DOHH2 (cell line): ENCODE results near the gene RASSF4.

Experiments used
- EZH2phosphoT487 ChIP-seq: fragments of 200-600 bp; sonication (generic); IDR thresholded peaks from 2 replicates; pipeline ENCODE4 v1.6.1; 2017; ENCODE audit warnings: borderline replicate concordance, mild to moderate bottlenecking, antibody characterized with exemption, low read length, moderate library complexity, mixed read lengths
- TF ChIP-seq, protein P1 (sequence below): fragments of 200-600 bp; sonication (generic); IDR thresholded peaks from one replicate; pipeline ENCODE4 v1.5.1; 2014; ENCODE audit warnings: antibody characterized with exemption, mild to moderate bottlenecking, low read depth, low read length; ENCODE audit not compliant: poor library complexity, severe bottlenecking

DNA sequence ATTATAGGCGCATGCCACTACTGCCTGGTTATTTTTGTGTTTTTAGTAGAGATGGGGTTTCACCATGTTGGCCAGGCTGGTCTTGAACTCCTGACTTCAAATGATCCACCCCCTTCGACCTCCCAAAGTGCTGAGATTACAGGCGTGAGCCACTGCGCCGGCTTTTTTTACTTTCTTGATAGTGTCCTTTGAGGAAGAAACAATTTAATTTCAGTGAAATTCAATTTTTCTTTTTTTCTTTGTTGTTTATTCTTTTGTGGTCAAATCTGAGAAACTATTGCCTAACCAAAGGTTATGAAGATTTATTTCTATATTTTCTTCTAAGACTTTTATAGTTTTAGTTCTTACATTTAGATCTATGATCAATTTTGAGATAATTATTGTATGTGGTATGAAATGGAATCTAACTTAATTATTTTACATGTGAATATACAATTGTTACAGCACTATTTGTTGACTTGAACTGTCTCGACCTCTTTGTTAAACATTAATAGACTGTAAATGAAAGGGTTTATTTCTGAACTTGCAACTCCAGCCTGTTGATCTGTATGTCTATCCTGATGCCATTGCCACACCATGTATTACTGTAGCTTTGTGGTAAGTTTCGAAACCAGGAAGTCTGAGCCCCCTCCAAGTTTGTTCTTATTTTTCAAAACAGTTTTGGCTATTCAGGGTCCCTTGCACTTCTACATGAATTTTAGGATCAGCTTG is 19.8 kb upstream of the RASSF4 start:
- TF ChIP-seq, protein P1, sequence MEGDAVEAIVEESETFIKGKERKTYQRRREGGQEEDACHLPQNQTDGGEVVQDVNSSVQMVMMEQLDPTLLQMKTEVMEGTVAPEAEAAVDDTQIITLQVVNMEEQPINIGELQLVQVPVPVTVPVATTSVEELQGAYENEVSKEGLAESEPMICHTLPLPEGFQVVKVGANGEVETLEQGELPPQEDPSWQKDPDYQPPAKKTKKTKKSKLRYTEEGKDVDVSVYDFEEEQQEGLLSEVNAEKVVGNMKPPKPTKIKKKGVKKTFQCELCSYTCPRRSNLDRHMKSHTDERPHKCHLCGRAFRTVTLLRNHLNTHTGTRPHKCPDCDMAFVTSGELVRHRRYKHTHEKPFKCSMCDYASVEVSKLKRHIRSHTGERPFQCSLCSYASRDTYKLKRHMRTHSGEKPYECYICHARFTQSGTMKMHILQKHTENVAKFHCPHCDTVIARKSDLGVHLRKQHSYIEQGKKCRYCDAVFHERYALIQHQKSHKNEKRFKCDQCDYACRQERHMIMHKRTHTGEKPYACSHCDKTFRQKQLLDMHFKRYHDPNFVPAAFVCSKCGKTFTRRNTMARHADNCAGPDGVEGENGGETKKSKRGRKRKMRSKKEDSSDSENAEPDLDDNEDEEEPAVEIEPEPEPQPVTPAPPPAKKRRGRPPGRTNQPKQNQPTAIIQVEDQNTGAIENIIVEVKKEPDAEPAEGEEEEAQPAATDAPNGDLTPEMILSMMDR: no peak
- TF ChIP-seq EZH2phosphoT487: no peak
